ENCODE measurements around the gene DGKG.

The DGKG gene

GRCh38 chr3:186394566-186395217 is 32.7 kb upstream of the DGKG start:
- TF ChIP-seq CTCF (IDR thresholded peaks at IDR 0.05; ENCODE audit: borderline replicate concordance, control extremely low read depth, extremely low read depth, insufficient read depth, missing control alignments): no peak
- no peak for DNase-seq (ENCODE audit: low spot score)
- in situ Hi-C loops (cut with MboI; ENCODE audit: low sequenced_read_pairs, unreplicated experiment): no loop called here

- no peak for DNase-seq (ENCODE audit: low spot score)
- in situ Hi-C loops (cut with MboI; ENCODE audit: low sequenced_read_pairs, unreplicated experiment): no loop called here
- no peak for TF ChIP-seq CTCF (IDR thresholded peaks at IDR 0.05; ENCODE audit: borderline replicate concordance, control extremely low read depth, extremely low read depth, insufficient read depth, missing control alignments)
Observed at GRCh38 chr3:186386883-186387560, 25.0 kb upstream of the DGKG start.

GRCh38 chr3:186385856-186386602 is 24.0 kb upstream of the DGKG start:
- in situ Hi-C loops (cut with MboI; ENCODE audit: low sequenced_read_pairs, unreplicated experiment): no loop called here
- no peak for TF ChIP-seq CTCF (IDR thresholded peaks at IDR 0.05; ENCODE audit: borderline replicate concordance, control extremely low read depth, extremely low read depth, insufficient read depth, missing control alignments)
- no peak for DNase-seq (ENCODE audit: low spot score)

DNA sequence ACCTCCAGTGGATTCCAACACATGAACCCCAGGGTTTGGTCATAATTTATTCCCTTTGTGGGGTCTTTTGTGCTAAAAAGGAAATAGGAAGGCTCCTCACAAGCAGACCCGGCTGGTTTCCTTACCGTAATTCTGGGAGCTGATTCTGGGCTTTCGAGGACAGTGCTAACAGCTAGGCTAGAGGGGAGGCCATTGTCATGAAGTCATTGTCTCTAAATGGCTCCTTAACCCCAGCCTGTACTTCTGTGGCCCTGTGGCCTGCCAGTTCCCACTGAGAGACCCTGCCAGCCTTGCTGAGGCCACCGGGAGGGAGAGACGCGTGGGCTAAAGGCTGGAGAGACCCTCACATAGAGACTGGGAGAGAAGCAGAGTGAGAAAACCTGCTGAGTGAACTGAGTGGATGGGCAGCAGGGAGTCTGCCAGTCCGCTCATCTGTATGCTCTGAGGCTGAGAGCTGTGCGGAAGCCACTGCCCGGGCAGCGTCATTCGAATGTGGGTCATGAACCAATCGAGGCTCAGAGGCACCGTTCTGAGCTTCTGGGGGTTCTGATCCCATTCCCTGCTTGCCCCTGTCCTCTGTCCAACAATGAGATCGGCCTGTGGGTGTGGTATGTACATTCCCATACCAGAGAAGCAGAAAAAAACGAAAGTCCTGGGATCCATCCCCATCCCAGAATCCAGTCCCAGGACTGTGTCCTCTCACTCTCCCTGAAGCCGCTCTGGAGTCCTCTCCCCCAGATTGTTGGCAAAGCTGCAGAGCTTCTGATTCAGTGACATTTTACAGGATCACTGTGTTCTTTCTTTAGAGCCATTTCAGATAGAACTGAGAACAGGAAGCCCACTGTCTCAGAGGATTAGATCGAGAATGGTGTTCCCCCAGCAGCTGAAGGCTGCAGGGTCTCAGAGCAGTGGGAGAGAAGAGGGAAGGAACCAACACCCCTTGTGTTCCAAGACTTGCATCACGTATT is 21.3 kb upstream of the DGKG start:
- in situ Hi-C loops (cut with MboI; ENCODE audit: low sequenced_read_pairs, unreplicated experiment): no loop called here
- DNase-seq (ENCODE audit: low spot score): no peak
- no peak for TF ChIP-seq CTCF (IDR thresholded peaks at IDR 0.05; ENCODE audit: borderline replicate concordance, control extremely low read depth, extremely low read depth, insufficient read depth, missing control alignments)

- no peak for TF ChIP-seq CTCF (IDR thresholded peaks at IDR 0.05; ENCODE audit: borderline replicate concordance, control extremely low read depth, extremely low read depth, insufficient read depth, missing control alignments)
- in situ Hi-C loops (cut with MboI; ENCODE audit: low sequenced_read_pairs, unreplicated experiment): no loop called here
- no peak for DNase-seq (ENCODE audit: low spot score)
Observed at GRCh38 chr3:186382217-186382885, 20.3 kb upstream of the DGKG start.

Measured in GM13976 (cell line).